NCI-H2107 treated with DMSO at 0.1 percent for 48 hours (cell line): ENCODE results near the gene RTN1.

Experiments
- DNase-seq: peaks from one replicate; lab custom pipeline; 2025; ENCODE audit not compliant: unreplicated experiment; lab: John Stamatoyannopoulos, UW

The RTN1 gene

GRCh38 chr14:59570122-59570521, 300.5 kb downstream of the RTN1 start:
- DNase-seq, result peak; percentile 93

- peak; percentile 99 for DNase-seq
Observed at GRCh38 chr14:59566725-59567124, 303.9 kb downstream of the RTN1 start.

GRCh38 chr14:59566296-59566695, 304.3 kb downstream of the RTN1 start:
- no peak for DNase-seq

GRCh38 chr14:59565087-59565486, 305.5 kb downstream of the RTN1 start:
- peak; percentile 57 for DNase-seq

- peak; percentile 83 for DNase-seq
Observed at GRCh38 chr14:59564366-59564765, 306.2 kb downstream of the RTN1 start.

- DNase-seq, result no peak
Observed at GRCh38 chr14:59547310-59547709, 323.3 kb downstream of the RTN1 start.
